ENCODE measurements around the gene CBL.
A peak's percentile ranks its signal among the peaks of the same experiment; 100 is the strongest.

The CBL gene

GRCh38 chr11:119218141-119218878 lies 12.2 kb downstream of the CBL start:
- no peak for DNase-seq

- no peak for DNase-seq
Measured at GRCh38 chr11:119222308-119222707, 16.2 kb downstream of the CBL start.

DNA sequence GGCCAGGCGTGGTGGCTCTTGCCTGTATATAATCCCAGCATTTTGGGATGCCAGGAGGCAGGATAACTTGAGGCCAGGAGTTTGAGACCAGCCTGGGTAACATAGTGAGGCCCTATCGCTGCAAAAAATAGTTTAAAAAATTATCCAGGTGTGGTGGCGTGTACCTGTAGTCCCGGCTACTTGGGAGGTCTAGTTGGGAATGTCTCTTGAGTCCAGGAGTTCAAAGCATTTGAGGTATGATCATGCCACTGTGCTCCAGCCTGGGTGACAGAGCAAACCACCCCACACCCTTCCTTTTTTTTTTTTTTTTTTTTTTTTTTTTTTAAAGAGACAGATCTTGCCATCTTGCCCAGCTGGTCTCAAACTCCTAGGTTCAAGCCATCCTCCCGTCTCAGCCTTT lies 16.8 kb downstream of the CBL start:
- no peak for DNase-seq

DNA sequence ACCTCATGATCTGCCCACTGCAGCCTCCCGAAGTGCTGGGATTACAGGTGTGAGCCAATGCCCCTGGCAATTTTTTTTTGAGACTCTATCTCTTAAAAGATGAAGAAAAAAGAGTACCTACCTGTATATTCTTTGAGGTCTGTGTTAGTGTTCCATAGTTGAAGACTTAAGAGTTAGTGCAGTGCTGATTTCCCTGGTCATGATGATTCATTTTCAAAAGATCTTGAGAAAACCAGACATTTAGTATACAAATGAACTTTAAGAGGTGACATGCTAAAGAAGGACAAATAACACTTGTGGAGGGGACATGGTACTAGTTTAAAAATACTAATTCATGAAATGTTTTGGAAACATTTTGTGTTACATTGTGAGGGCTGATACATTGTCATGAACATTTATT lies 17.7 kb downstream of the CBL start:
- no peak for DNase-seq

GRCh38 chr11:119228535-119229287 lies 22.6 kb downstream of the CBL start:
- peak; percentile 21 for DNase-seq

DNA sequence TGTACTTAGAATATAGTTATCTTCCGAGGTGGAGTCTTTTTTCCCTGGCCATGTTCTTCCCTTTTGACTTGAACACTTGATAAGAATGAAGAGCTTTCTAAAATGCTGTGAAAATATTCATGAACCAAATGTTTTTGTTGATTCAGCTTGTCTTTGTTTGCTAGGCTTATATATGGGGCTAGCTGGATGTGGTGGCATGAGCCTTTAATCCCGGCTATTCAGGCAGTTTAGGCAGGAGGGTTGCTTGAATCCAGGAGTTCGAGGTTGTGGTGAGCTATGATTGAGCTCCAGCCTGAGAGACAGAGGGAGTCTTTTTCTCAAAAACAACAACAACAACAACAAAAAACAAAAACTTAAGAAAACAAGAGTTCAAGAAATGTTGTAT lies 23.1 kb downstream of the CBL start:
- no peak for DNase-seq

GRCh38 chr11:119229741-119230140 lies 23.6 kb downstream of the CBL start:
- no peak for DNase-seq

GRCh38 chr11:119236490-119236889 lies 30.4 kb downstream of the CBL start:
- no peak for DNase-seq

DNA sequence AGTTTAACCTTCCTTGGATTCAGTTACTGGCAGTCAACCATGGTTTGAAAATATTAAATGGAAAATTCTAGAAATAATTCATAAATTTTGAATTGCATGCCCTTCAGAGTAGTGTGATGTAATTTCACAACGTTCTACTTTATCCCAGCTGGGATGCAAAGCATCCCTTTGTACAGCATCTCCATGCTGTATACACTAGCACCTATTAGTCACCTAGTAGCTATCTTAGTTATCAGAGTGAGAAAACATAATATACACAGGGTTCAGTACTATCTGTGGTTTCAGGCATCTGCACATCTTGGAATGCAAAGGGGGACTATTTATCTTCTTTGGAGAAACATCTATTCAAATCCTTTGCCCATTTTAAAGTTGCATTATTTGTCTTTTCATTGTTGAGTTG lies 30.8 kb downstream of the CBL start:
- DNase-seq: no peak

DNA sequence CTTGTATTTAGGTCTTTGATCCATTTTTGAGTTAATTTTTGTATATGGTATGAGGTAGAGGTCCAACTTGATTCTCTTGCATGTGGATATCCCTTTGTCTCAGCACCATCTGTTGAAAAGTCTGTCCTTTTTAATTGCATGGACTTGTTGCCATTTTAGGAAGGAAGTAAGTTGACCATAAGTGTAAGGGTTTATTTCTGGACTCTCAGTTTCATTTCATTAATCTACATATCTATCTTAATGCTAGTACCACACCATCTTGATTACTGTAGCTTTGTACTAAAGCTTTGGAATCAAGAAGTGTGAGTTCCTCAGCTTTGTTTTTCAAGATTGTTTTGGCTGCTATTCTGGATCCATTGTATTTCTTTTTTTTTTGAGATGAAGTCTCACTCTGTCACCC lies 31.4 kb downstream of the CBL start:
- DNase-seq: no peak

- no peak for DNase-seq
Measured at GRCh38 chr11:119248750-119249670, 42.9 kb downstream of the CBL start.

DNA sequence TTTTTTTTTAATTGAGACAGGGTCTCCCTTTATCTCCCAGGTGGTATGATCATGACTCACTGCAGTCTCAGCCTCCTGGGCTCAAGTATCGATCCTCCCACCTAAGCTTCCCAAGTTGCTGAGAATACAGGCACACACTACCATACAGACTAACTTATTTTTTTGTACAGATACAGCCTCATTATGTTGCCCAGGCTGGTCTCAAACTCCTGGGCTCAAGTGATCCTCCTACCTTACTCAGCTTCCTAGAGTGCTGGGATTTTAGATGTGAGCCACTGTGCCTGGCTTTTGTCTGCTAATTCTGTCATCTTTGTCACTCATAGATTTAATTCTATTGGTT lies 43.5 kb downstream of the CBL start:
- no peak for DNase-seq

- DNase-seq: no peak
Measured at GRCh38 chr11:119251114-119251513, 45.0 kb downstream of the CBL start.

- DNase-seq: no peak
Measured at GRCh38 chr11:119254239-119254638, 48.1 kb downstream of the CBL start.

DNA sequence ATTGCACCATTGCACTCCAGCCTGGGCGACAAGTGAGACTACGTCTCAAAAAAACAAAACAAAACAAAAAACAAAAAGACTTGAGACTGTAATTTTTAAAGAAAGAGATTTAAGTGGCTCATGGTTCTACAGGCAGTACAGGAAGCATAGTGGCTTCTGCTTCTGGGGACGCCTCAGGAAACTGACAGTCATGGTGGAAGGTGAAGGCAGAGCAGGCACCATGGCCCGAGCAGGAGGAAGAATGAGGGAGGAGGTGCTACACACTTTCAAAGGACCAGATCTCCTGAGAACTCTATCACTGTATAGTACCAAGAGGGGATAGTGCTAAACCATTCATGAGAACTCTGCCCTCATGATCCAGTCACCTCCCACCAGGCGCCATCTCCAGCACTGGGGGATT lies 52.0 kb downstream of the CBL start:
- no peak for DNase-seq

- no peak for DNase-seq
Measured at GRCh38 chr11:119258983-119259382, 52.8 kb downstream of the CBL start.

DNA sequence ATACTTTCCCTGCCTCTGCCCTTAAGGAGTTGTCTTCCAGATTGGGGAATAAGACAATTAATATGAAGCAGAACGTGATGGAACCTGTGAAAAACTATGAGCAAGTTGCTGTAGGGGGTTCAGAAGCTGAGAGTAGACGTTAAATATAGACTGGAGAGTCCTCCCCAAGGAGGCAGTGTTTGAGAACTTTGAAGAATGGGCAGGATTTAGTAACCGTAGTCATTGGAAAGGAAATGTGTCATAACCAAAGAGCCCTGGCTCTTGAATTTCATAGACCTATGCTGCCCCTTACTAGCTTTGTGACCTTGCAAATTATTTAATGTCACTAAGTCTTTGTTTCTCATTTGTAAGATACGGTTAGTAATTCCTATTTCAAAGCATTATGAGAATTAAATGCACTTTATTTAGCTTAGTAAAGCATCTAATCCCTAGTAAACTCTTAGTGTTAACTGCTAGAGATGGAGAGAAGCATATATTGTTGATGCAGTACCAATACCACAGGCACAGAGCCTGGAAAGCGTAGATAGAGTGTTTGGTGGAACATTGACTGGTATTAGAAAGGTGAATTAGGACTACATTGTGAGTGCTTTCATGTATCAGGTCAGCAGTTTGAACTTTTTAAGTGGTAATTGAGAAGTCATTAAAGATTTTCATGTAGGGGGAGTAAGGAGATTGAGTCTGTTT lies 56.7 kb downstream of the CBL start:
- no peak for DNase-seq

GRCh38 chr11:119263352-119263940 lies 57.3 kb downstream of the CBL start:
- no peak for DNase-seq

DNA sequence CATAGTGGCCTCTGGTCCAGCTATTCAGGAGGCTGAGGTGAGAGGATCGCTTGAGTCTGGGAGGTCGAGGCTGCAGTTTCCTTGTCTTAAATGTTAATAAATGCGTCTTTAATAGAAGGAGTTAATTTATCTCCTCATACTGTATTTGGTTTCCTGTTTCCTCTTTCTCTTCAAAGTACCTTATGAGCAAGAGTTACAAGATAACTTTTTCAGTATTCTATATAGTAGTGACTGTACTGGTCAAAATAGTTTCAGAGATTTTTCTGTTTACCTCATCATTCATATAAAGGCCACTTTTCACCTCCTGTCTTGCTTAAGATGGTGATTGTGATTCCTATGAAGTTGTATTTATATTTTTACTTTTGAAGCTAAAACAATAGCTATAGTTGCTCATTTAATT lies 59.9 kb downstream of the CBL start:
- DNase-seq: no peak

- no peak for DNase-seq
Measured at GRCh38 chr11:119266517-119267255, 60.5 kb downstream of the CBL start.

DNA sequence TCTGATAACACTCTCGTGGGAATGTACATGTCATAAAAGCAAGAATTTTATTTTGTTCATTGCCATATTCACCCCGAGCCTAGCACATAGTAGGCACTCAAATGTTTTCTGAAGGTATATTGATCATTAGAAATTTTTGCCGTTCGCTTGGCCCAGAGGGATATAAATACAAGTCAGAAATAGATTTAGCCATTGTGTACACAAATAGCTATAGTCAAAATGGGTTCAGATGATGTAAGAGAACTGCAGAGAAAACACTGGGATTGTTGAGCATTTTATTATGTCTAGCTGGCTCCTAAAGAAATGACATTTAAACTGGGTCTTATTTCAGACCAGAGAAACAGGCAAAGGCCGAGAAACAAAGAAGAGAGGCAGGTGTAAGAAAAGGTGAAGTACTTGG lies 61.5 kb downstream of the CBL start:
- DNase-seq: no peak

DNA sequence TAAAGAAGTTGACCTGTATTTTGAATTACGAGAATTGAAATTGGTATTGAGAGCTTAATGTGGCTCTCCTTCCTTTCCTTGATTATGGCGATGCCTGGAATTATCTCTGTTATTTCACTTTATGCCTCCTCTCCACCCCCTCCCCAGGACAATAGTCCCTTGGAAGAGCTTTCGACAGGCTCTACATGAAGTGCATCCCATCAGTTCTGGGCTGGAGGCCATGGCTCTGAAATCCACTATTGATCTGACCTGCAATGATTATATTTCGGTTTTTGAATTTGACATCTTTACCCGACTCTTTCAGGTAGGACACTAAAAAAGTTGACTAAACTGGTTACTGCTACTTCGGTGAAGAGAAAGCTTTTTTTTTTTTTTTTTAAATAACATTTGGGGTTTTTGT lies 67.6 kb downstream of the CBL start:
- no peak for DNase-seq

Data from KG1 (cell line).